ENCODE results near the gene IQSEC3.

IQSEC3 gene

DNA sequence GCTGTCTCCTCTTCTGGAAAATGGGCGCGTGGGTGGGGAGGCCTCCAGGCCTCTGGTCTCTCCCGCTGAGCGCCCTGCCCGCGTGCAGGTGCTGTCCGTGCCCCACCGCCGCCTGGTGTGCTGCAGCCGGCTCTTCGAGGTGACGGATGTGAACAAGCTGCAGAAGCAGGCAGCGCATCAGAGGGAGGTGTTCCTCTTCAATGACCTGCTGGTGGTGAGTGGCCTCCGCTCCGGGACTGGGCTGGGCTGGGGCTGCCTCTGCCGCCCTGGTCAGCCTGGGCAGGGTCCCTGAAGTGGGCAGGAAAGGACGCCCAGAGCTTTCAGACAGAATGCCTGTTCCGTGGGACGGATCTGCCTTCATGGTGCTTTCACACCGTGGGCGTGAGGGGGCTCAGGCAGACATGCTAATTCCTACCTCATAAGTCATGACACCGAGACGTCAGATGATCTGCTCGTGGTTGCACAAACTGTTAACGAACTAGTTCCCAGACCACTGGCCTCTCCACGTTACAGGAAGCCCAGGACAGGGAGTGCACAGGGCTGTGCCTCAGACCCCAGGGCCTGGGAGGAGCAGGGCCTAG is 96.9 kb downstream of the IQSEC3 start:
- no peak for DNase-seq (ENCODE audit: low read depth in 2 of 2)

GRCh38 chr12:164207-164606 is 97.6 kb downstream of the IQSEC3 start:
- no peak for DNase-seq (ENCODE audit: low read depth in 2 of 2)

DNA sequence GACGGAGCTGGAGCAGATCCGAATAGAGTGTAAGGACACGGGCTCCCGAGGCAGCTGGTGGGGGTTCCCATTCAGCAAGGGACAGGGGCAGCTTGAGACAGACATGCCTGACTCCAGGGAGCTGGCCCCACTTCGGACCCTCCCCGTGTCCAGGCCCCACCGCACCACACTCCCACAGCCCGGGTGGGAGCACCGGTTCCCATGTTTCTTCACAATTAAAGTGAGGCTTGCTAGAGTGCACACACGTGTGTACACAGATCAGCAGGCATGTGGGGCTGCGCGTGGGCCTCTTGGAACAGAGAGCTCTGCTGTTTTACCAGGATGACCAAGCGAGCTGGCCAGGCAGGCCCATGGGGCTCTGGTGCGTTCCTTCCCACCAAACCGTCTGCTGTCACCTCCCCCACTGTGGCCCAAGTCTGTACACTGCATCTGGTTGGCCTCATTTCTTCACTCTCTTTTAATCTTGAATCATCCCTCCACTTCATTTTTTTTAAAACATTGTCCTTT is 99.3 kb downstream of the IQSEC3 start:
- no peak for DNase-seq (ENCODE audit: low read depth in 2 of 2)

- DNase-seq (ENCODE audit: low read depth in 2 of 2) = no peak
Measured at GRCh38 chr12:166425-167075, 100.0 kb downstream of the IQSEC3 start.

- DNase-seq (ENCODE audit: low read depth in 2 of 2) = no peak
Measured at GRCh38 chr12:167959-168600, 101.5 kb downstream of the IQSEC3 start.

- DNase-seq (ENCODE audit: low read depth in 2 of 2) = no peak
Measured at GRCh38 chr12:168763-169525, 102.4 kb downstream of the IQSEC3 start.

GRCh38 chr12:169528-170370 is 103.2 kb downstream of the IQSEC3 start:
- no peak for DNase-seq (ENCODE audit: low read depth in 2 of 2)

DNA sequence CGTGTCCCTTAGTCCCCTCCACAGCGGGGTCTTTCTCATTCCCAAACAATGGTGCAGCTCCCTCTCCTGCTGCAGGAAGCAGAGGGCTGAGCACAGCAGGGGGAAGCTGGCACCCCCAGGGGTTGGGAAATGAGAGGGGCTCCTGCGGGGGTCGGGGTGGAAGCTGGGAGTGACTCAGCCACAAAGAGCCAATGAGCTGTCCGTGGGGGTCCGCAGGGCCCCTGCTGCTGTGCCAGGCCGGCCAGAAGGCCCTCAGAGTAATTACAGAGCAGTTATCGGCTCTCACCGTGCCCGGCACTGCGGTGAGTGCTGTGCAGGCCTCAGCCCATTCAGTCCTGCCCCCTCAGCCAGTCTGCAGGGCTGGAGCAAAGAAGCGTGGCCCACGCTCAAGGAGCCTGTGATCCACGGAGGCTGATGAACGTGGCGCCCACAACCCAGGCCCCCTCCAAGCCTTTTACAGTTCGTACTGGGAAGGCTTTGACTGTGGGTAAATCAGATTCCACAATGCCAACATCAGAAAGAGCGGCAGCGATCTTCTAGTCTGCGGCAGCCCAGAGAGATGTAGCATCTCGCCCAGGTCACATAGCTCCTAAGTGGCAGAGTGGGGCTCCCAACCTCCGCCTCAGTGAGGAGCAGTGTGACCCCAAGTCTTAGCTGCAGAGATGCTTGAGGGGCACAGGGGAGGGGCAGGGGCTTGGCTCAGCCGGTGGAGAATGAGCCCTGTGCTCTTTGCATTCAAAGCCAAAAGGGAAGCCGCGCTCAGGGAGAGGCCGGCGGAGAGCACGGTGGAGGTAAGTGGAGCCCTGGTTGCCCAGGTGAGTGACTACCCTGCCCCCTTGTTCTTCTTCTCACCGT is 104.0 kb downstream of the IQSEC3 start:
- no peak for DNase-seq (ENCODE audit: low read depth in 2 of 2)

DNA sequence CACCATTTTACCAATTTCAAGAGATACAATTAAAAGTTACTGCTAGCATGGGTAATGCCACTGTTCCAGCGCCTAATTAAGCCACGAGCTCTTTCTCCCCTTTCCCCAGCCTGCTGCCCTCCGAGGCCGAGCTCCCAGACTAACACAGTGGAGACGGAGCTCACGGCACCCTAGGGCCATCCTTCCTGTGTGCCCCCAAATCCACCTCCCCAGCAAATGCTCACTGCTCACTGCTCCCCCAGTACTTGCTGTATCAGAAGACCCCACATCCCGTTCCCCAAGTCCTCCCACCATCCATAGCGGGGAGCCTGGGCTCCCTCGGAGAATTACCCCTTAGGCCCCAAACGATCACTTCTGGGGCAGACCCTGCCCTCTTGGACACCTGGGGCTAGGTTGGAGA is 104.7 kb downstream of the IQSEC3 start:
- DNase-seq (ENCODE audit: low read depth in 2 of 2) = no peak

- no peak for DNase-seq (ENCODE audit: low read depth in 2 of 2)
Measured at GRCh38 chr12:171743-172676, 105.4 kb downstream of the IQSEC3 start.

DNA sequence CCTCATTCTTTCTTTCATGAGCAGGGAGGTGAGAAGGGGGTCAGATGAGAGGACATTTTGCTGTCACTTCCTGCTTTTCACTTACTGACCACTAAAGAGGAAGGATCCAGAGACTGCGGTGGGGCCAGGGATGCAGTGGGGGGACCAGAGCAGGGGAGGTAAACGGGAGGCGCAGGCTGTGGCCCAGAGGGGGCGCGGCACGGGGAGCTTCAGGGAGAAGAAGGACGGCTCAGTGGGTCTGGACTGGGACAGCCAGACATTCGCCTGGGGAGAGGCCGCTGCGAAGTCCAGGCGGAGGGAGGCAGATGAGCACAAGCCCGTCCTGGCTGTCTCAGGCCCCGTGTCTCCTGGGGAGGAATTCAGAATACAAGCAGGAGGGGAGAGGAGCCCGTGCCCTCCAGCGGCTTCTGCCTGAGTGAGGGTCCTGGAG is 106.2 kb downstream of the IQSEC3 start:
- no peak for DNase-seq (ENCODE audit: low read depth in 2 of 2)

- DNase-seq (ENCODE audit: low read depth in 2 of 2) = no peak
Measured at GRCh38 chr12:174124-174523, 107.6 kb downstream of the IQSEC3 start.

DNA sequence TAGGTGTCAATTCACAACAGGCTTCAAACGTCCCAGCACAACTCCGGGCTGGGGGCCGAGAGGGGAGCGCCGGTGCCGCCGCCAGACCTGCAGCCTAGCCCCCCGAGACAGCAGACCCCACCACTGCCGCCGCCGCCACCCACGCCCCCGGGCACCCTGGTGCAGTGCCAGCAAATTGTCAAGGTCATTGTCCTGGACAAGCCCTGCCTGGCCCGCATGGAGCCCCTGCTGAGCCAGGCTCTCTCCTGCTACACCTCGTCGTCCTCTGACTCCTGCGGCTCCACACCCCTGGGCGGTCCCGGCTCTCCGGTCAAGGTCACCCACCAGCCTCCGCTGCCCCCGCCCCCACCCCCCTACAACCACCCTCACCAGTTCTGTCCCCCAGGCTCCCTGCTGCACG is 108.0 kb downstream of the IQSEC3 start:
- no peak for DNase-seq (ENCODE audit: low read depth in 2 of 2)

GRCh38 chr12:175250-175649 is 108.7 kb downstream of the IQSEC3 start:
- DNase-seq (ENCODE audit: low read depth in 2 of 2) = no peak

GRCh38 chr12:175759-176158 is 109.2 kb downstream of the IQSEC3 start:
- no peak for DNase-seq (ENCODE audit: low read depth in 2 of 2)

DNA sequence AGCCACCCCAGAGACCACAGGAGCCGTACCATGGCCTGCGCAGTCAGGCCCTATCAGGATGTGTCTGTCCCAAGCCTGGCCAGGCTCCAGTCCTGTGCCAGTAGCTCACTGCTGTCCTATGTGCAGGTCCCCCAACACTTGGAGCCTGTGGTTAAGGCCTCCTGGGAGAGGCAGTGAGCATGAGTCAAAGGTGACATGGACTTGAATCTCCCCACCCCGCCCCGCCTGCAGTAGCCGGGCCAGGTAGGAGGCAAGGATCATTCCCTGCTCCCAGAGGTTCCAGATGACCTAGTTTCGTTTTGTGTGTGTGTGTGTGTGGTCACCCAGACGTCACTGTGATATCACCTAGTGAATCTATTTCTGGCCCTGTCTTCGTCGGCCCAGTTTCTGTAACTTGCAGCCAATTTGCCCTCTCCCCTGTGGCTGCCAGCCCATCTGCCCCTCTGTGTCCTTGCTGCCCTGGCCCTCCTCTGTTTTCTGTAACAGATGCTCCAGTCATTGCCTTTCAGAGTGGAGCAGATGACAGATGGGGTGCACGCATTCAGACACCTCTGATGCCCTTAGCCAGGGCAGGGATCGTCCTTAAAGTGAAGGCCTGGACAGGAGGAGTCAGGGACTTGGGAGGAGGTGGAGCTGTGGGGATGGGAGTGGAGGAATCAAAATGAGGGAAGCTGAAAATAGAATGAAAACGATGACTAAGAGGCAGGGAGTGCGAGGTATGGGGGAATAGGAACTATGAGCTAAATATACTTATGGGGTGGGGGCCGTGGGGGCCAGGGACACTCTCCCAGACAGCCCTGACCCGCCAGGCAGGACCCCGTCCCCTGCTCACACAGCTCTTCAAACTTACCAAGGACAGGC is 110.0 kb downstream of the IQSEC3 start:
- DNase-seq (ENCODE audit: low read depth in 2 of 2) = no peak

GRCh38 chr12:177336-177979 is 110.9 kb downstream of the IQSEC3 start:
- no peak for DNase-seq (ENCODE audit: low read depth in 2 of 2)
